A172 (cell line): Measurements from ENCODE around the gene PLEKHJ1. TPM values are rescaled to one million over a fixed set of nuclear protein-coding genes. Genes with fewer than 3 reads are reported as not detected.
"Not testable (repeated sequence)": the region's sequence is repeated elsewhere in the genome, so short reads cannot be mapped to it uniquely, and the experiment has no call there.

Source experiments
- DNase-seq: peaks from one replicate; pipeline ENCODE4 v3.0.0-alpha.2; 2015; ENCODE audit warnings: low spot score
- total RNA-seq: library from RNA; depleted of rRNA; stranded (reverse); fragments of >200 nt; shearing (Covaris generic); gene quantifications from 2 replicates; pipeline ENCODE4 v1.2.3, GENCODE V29; 2014

PLEKHJ1 gene
- total RNA-seq, 1 experiment from 2014 or later: 177 TPM

GRCh38 chr19:2221918-2222317 is 14.2 kb downstream of the PLEKHJ1 start:
- DNase-seq: no peak

- DNase-seq: no peak
Observed at GRCh38 chr19:2221250-2221831, 14.8 kb downstream of the PLEKHJ1 start.

GRCh38 chr19:2219726-2220125 is 16.4 kb downstream of the PLEKHJ1 start:
- DNase-seq: no peak

- no peak for DNase-seq
Observed at GRCh38 chr19:2217591-2217990, 18.5 kb downstream of the PLEKHJ1 start.

DNA sequence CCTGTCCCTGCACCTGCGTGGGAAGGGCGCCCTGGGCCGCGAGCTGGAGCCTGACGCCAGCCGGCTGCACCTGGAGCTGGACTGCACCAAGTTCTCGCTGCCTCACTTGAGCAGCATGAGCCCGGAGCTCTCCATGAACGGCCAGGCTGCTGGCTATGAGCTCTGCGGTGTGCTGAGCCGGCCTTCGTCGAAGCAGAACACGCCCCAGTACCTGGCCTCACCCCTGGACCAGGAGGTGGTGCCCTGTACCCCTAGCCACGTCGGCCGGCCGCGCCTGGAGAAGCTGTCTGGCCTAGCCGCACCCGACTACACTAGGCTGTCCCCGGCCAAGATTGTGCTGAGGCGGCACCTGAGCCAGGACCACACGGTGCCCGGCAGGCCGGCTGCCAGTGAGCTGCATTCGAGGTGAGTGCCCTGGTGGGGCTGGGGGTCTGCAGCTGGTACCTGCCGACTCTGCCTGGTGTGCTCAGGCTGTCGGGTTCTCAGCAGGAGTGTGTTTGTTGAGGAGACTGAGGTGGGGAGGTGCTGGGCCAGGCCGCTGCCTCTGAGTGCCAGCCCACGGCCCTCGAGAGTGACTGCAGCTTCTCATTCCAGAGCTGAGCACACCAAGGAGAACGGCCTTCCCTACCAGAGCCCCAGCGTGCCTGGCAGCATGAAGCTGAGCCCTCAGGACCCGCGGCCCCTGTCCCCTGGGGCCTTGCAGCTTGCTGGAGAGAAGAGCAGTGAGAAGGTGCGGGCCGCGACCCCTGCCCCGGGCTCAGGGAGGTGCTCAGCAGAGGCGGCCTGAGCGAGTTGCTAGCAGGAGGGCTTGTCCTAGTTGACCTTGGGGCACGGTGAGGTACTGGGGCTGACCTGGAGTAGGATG is 19.5 kb downstream of the PLEKHJ1 start:
- DNase-seq: no peak

DNA sequence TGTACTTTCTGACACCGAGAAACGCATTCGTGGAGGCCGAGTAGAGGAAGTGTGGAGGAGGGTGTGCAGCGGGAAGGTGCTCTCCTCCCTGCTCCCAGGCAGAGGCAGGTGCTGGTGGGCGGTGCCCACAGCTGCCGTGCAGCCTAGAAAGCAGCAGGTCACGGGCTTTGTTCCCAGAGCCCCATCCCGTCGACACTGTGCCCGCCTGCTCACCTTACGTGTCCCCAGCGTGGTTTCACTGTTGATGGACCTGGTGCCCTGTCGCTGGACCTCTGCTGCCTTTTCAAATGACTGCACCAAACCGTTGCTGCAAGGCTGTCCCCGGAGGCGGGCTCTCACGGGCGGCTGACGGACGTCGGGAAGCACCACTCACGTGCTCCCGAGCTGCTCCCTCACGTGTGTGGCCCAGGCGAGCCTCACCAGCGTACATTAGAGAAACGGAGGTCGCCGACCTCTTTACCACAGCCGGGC is 20.8 kb downstream of the PLEKHJ1 start:
- no peak for DNase-seq

- DNase-seq: no peak
Observed at GRCh38 chr19:2214251-2214650, 21.9 kb downstream of the PLEKHJ1 start.

- DNase-seq: no peak
Observed at GRCh38 chr19:2213799-2214198, 22.3 kb downstream of the PLEKHJ1 start.

- no peak for DNase-seq
Observed at GRCh38 chr19:2212861-2213711, 23.0 kb downstream of the PLEKHJ1 start.

DNA sequence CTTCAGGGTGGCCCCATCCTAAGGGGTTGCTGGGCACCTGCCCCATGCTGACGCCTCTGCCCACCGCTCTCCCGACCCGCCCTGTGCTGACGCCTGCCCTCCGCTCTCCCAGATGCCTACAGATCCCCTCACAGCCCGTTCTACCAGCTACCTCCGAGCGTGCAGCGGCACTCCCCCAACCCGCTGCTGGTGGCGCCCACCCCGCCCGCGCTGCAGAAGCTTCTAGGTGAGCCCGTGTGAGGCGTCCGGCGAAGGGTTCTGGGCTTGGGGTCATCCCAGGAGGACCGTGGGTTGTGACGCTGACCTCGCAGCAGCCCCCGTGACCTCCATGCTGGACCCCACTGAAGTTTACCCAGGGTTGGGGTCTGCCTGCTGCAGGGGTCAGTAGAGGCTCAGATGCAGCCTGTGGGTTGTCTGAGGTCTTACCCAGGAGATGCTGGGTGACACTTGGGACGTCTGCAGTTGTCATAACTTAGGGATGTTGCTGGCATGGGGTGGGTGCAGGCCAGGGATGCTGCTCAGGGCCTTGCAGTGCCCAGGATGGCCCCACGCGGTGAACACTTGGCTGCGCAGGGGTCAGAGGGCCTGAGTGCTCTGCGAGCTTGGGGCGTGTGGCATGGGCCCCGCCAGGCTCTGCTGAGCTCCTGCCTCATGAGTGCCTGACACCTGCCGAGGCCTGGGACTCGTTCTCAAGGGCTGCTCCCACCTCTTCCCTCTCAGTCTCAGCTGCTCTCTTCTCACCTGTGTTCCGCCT is 25.0 kb downstream of the PLEKHJ1 start:
- no peak for DNase-seq

- DNase-seq: no peak
Observed at GRCh38 chr19:2210206-2210605, 25.9 kb downstream of the PLEKHJ1 start.

DNA sequence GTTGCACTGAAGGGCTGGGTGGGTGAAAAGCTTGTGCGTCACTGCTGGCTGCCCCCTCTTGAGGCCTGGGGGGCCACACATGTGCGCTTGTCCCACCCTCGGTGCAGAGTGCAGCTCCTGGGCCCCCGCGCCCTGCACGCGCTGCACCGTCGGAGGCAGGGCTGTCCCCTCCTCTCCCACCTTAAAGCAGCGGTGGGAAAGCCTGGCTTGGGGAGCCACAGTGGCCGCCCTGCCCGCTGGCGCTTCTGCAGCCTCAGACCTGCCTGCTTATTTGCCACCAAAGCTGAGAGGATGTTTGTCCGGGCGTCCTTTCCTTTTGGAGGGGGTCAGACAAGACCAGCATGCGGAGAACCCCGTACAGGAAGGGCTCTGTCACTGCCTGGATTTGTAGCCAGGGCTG is 26.7 kb downstream of the PLEKHJ1 start:
- no peak for DNase-seq

DNA sequence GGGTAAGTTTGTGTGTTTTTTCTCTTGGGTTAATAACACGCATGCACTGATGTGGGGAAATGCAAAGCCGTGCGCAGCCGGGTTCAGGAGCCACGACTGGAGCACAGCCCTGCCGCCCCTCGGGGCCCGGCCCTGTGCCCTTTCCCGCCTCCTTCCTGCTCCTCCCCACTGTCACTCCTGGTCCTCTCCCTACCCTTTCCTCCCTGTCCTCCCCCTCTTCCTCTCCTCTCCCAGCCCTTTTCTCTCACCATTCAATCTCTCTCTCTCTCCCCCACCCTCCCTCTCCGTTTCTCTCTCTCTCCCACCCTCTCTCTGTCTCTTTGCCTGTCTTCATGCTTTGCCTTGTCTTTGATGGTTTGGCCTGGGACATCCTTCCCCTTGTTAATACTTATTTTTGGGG is 27.2 kb downstream of the PLEKHJ1 start:
- no peak for DNase-seq

- peak; percentile 92 for DNase-seq
Observed at GRCh38 chr19:2207991-2208860, 27.9 kb downstream of the PLEKHJ1 start.

DNA sequence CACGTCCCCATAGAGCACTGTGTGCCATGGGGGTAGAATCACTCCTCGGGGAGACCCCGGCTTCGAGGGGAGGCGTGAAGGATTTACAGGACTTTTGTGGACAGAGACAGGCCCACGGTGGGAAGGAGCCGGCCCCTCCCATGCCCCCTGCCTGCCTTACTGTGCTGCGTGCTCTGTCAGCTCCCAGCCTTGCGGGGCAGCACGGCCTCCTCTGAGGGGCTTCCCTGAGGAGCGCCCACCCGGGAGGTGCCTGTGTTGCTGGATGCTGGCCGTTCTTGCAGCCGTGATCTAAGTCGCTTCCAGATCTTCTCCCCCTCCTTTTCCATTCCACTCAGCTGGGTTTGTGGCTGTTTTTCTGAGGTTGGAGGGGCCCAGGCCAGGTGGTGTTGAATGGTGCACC is 29.1 kb downstream of the PLEKHJ1 start:
- no peak for DNase-seq

- no peak for DNase-seq
Observed at GRCh38 chr19:2202366-2202765, 33.8 kb downstream of the PLEKHJ1 start.

DNA sequence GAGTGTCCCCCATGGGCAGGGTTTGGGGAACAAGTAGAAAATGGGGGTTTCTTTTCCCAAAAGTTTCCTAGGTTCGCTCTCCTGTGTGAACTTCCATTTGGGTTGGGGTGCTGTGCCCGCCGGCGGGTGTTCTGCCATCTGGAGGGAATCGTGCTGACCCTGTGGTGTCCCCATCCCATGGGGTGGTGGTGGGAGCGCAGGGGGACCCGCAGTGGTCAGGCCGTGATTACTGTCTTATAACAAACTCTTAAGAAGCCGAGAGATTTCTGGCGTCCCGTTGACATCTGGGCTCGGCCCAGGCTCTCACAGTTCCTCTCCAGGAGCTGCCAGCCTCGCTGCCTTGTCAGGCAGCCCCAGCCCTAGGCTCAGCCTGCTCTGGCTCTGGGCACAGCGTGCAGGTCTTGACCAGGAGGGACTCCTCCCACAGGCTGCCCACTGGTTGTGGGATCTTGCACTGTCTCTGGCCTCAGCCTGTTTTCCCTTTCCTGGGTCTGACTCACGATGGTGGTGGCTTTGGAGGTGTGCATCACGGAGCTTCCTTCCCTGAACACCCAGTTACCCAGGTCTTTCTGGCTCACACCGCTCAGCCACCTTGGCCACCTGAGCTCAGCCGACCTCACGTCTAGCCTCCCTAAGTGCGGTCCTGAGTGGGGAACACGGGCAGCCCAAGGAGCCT is 34.5 kb downstream of the PLEKHJ1 start:
- peak; percentile 26 for DNase-seq

GRCh38 chr19:2200624-2201294 is 35.4 kb downstream of the PLEKHJ1 start:
- not testable (repeated sequence) for DNase-seq

DNA sequence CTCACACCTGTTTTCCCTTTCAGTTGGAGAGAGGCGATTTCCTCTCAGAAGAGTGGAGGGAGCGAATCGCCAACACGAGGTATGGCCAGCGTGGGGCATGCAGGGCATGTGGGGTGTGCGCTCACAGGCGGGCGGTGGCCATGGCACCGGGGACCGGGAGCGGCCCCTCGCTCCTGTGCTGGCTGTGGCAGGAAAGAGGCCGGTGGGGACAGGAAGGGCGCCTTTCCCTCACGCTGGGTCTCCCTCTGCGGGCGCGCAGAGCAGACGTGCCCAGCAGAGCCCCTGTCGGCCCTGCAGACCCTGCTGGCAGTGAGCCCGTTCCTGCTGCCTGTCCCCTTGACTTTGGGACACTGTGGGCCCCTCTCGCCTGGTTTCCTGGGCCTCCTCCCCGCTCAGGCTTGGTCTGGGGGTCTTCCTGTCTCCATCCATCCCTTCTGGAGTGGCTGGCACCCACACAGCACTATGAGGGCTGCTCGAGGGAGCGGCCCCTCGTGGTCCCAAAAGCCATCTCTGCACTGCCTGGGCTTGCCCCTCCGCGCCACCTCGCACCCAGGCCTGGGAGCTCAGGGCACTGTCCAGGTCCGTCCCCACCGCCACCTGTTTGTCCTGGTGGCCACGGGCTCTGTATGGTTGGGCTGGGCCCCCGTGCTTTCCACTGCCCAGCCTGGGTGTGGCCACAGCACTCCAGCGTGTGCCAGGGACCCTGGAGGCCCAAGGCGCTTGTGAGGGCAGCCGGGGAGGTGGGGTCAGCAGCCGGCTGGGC is 36.1 kb downstream of the PLEKHJ1 start:
- no peak for DNase-seq
